ENCODE data around the gene ARHGAP42. TPM values are rescaled to one million over a fixed set of nuclear protein-coding genes. Genes with fewer than 3 reads are reported as not detected.
"Not testable (repeated sequence)": the region's sequence is repeated elsewhere in the genome, so short reads cannot be mapped to it uniquely, and the experiment has no call there.

The ARHGAP42 gene
- total RNA-seq, 1 donor from 2014 or later = not detected

DNA sequence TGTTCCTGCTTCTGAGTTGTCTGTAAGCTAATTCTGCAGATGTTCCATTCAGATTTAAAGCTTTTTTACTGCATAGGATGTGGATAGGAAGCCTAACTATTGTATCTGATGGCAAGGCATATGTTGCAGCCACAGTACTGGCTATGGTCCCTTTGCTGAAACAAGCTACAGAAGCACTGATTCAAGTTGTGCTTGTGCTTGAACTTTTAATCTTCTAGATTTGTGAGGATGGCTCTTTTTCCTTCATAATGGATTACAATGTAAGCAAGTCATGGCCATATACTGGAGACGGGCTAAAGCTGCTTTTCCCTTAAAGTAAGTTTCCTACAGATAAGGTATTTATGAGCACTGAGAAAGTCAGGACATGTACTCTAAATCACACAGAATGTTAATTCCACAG, 303.8 kb downstream of the ARHGAP42 start:
- Mint-ChIP-seq H3K9me3 (no peaks in the 10 kb centered on the region), H3K4me3 (no peak overlapping the region), H3K27me3 (no peaks in the 10 kb centered on the region), H3K36me3 (ENCODE audit: low read depth) (no peaks in the 10 kb centered on the region), H3K4me1 (no peaks in the 10 kb centered on the region), H3K27ac (no peak overlapping the region)
- DNase-seq = no peak
- intact Hi-C loops (cut with micrococcal nuclease) = no loop called here

DNA sequence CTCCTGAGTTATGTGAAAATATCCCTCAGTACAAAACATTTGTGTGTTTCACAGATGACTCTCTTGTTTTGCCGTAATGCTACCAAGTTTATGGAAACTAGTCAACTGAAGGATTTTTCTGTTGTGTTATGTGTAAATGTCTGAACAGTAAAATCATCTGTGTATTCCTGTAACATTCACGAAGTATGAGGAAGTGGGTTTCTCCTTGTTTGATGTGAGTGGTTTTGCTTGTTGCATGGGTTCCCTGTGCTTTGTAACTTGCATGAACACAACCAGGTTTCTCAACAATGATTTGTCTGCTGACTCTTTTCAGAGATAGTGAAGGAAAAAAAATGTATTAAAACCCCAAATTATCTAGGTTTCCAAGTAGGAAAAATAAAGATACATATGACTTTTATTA, 304.5 kb downstream of the ARHGAP42 start:
- no peaks in the 10 kb centered on the region for H3K4me1 Mint-ChIP-seq
- intact Hi-C loops (cut with micrococcal nuclease) = no loop called here

DNA sequence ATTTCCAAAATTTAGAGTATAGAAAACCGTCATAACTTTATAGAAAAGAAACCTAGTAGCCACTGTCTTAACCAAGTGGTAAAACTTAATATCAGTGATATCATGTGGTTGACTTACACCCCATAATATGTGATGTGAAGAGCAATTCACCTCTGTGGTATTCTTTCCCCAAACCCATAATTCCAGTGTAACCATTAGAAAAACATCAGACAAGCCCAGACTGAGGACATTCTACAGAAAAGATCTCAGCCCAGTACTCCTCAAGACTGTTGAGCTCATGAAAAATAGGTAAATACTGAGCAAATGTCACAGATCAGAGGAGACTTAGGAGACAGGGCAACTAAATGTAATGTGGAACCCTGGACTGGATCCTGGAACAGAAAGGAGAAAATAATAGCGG, 307.9 kb downstream of the ARHGAP42 start:
- Mint-ChIP-seq H3K27me3 (no peaks in the 10 kb centered on the region), H3K4me1 (no peaks in the 10 kb centered on the region), H3K27ac (no peak overlapping the region), H3K4me3 (no peak overlapping the region), H3K36me3 (ENCODE audit: low read depth) (no peaks in the 10 kb centered on the region), H3K9me3 (no peaks in the 10 kb centered on the region)
- intact Hi-C loops (cut with micrococcal nuclease) = no loop called here
- DNase-seq = no peak

More for the DNA sequence above, 304.5 kb downstream of the ARHGAP42 start:
- Mint-ChIP-seq H3K4me3 (no peak overlapping the region), H3K9me3 (no peaks in the 10 kb centered on the region), H3K36me3 (ENCODE audit: low read depth) (no peaks in the 10 kb centered on the region), H3K27ac (no peak overlapping the region), H3K27me3 (no peaks in the 10 kb centered on the region)
- DNase-seq = no peak

DNA sequence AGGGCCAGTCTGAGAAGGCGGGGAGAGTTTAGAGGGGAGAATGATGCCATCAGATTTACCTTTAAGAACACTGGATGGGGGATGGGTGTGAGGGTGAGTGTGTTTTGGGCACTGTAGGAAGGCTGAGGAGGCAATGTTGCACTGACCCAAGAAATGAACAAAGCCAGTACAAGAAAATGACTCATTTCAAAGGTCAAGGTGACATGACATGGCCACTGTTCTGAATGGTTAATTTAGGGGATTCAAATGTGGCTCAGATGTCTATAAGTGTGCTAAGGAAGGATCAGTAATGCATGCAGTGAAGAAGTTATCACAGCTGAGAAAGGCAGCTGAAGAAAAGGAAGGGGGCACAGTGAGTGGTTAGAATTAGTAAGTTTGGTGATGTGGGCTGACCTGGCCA, 312.7 kb downstream of the ARHGAP42 start:
- no peak overlapping the region for H3K27ac Mint-ChIP-seq
- no peaks in the 10 kb centered on the region for H3K9me3 Mint-ChIP-seq
- H3K36me3 Mint-ChIP-seq (ENCODE audit: low read depth) = no peaks in the 10 kb centered on the region
- H3K27me3 Mint-ChIP-seq = no peaks in the 10 kb centered on the region
- H3K4me1 Mint-ChIP-seq = no peaks in the 10 kb centered on the region
- DNase-seq = no peak
- intact Hi-C loops (cut with micrococcal nuclease) = no loop called here
- no peak overlapping the region for H3K4me3 Mint-ChIP-seq

DNA sequence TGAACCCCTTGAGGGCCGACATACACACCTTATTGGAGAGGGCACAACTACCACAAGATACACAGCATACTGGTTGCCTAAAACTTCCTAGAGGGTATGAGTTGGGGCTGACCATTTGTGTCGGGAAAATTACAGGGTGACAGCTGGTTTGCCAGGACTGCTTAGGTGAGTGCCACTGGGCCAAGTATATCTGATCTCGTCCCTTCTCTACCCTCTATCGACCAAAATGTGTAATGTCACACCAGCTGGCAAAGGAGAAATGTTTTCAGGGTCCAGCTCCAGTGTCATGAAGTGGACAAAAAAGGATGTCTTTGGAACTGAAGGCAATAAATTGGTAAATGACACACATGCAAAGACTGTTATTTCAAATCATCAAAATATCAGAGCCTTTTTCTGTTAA, 316.4 kb downstream of the ARHGAP42 start:
- DNase-seq = no peak
- Mint-ChIP-seq H3K4me3 (no peak overlapping the region), H3K27me3 (no peaks in the 10 kb centered on the region), H3K4me1 (no peaks in the 10 kb centered on the region), H3K27ac (no peak overlapping the region), H3K36me3 (ENCODE audit: low read depth) (no peaks in the 10 kb centered on the region), H3K9me3 (no peaks in the 10 kb centered on the region)
- intact Hi-C loops (cut with micrococcal nuclease) = no loop called here

DNA sequence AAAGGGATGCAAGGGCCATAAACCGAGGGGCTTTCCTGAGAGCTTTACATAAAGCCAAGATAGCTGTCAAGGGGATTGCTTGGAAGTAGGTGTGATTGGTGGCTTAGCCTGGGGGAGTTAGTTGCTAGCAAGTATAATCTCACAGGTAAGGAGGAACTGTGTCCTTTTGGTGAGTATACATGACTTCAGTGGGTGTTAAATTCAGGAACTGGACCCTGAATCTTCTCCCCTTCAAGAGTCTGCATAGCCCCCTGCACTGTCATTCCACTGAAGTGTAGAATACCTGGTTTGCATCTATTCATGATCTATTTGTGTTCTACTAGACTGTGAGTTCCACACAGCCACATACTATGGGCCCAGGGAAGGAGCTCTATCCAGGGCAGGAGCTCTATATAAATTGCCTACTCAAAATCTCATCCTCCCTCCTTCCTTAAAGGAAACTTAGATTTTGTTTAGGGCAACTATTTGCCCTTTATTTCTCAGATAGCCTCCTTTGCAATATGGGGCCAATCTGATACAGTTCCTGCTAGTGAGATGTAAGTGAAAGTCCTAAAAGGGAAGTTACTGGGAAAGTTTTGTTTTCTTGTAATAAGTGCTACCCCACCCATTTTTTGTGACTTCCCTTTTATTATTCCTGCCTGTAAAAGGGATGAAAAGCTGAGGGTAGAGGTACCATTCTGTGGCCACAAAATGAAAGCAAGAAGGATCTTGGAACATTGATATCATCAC, 322.0 kb downstream of the ARHGAP42 start:
- H3K9me3 Mint-ChIP-seq = no peaks in the 10 kb centered on the region
- DNase-seq = no peak
- no peak overlapping the region for H3K27ac Mint-ChIP-seq
- intact Hi-C loops (cut with micrococcal nuclease) = no loop called here
- H3K4me1 Mint-ChIP-seq = no peaks in the 10 kb centered on the region
- H3K36me3 Mint-ChIP-seq (ENCODE audit: low read depth) = no peaks in the 10 kb centered on the region
- H3K27me3 Mint-ChIP-seq = no peaks in the 10 kb centered on the region
- H3K4me3 Mint-ChIP-seq = no peak overlapping the region

DNA sequence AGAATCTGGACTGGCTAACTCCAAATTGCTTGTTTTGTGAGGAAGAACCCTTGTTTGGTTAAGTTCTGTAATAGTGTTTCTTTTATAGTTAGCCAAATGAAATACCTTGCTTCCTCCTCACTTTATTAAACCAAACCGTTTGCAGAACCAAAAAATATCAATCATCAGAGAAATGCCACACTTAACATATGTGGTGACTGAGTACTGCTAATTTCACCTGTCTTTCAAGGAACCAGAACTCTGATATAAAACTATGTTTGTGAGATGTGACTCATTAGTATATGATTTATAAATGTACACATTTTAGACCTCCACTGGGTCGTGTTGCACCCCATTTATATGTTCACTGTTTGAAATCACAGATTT, 322.6 kb downstream of the ARHGAP42 start:
- H3K27me3 Mint-ChIP-seq = no peaks in the 10 kb centered on the region
- H3K36me3 Mint-ChIP-seq (ENCODE audit: low read depth) = no peaks in the 10 kb centered on the region
- H3K9me3 Mint-ChIP-seq = no peaks in the 10 kb centered on the region
- H3K4me1 Mint-ChIP-seq = no peaks in the 10 kb centered on the region
- H3K27ac Mint-ChIP-seq = no peak overlapping the region
- H3K4me3 Mint-ChIP-seq = no peak overlapping the region
- DNase-seq = no peak
- intact Hi-C loops (cut with micrococcal nuclease) = no loop called here

DNA sequence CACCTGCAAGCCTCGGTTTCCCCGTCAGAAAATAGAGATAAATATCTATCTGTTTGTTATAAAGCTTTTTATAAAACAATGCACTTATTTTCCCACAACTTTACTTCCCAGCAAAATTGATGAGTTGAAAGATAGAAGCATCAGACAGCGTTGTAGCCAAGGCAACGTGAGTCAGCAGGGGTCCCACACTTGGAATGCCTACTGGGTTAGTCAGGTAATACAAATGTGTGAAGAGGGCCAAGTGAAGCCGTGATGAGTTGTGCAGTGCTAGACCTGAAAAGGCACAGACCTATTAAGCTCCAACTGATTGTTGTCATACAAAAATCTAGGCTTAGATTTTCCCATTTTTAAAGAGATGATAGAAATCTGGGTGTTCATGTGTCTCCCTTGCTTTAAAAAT, 323.8 kb downstream of the ARHGAP42 start:
- DNase-seq = no peak
- no peaks in the 10 kb centered on the region for H3K9me3 Mint-ChIP-seq
- H3K4me3 Mint-ChIP-seq = no peak overlapping the region
- H3K36me3 Mint-ChIP-seq (ENCODE audit: low read depth) = no peaks in the 10 kb centered on the region
- no peak overlapping the region for H3K27ac Mint-ChIP-seq
- no peaks in the 10 kb centered on the region for H3K4me1 Mint-ChIP-seq
- H3K27me3 Mint-ChIP-seq = no peaks in the 10 kb centered on the region
- intact Hi-C loops (cut with micrococcal nuclease) = no loop called here

DNA sequence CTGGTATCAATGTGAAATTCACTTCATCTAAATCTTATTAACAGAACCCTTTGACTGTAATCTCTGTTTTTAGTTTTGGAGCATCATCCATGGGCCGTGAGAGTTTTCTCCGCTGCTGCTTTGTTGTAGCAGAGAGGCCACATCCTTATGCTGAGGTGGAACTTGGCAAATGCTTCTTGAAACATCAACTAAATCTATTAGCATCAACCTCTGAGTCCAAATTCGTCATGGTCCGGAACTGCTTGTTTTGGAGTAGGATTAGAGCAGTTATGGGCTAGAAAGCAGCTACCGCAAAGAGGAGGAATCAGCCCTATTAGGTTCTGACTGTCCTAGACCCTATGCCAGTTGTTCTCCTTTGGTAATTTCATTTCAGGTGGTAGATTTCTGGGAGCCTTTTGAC, 324.8 kb downstream of the ARHGAP42 start:
- no peaks in the 10 kb centered on the region for H3K36me3 Mint-ChIP-seq (ENCODE audit: low read depth)
- no peaks in the 10 kb centered on the region for H3K27me3 Mint-ChIP-seq
- H3K4me3 Mint-ChIP-seq = no peak overlapping the region
- DNase-seq = no peak
- no peak overlapping the region for H3K27ac Mint-ChIP-seq
- no peaks in the 10 kb centered on the region for H3K9me3 Mint-ChIP-seq
- H3K4me1 Mint-ChIP-seq = no peaks in the 10 kb centered on the region
- intact Hi-C loops (cut with micrococcal nuclease) = no loop called here

DNA sequence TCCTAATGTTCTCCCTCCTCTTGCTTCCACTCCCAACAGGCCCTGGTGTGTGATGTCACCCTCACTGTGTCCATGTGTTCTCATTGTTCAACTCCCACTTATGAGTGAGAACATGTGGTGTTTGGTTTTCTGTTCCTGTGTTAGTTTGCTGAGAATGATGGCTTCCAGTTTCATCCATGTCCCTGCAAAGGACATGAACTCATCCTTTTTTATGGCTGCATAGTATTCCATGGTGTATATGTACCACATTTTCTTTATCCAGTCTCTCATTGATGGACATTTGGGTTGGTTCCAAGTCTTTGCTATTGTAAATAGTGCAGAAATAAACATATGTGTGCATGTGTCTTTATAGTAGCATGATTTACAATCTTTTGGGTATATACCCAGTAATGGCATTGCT, 326.6 kb downstream of the ARHGAP42 start:
- H3K4me3 Mint-ChIP-seq; H3K4me1 Mint-ChIP-seq; intact Hi-C loops (cut with micrococcal nuclease); H3K36me3 Mint-ChIP-seq (ENCODE audit: low read depth); DNase-seq; H3K27me3 Mint-ChIP-seq; H3K9me3 Mint-ChIP-seq; H3K27ac Mint-ChIP-seq: not testable (repeated sequence)

DNA sequence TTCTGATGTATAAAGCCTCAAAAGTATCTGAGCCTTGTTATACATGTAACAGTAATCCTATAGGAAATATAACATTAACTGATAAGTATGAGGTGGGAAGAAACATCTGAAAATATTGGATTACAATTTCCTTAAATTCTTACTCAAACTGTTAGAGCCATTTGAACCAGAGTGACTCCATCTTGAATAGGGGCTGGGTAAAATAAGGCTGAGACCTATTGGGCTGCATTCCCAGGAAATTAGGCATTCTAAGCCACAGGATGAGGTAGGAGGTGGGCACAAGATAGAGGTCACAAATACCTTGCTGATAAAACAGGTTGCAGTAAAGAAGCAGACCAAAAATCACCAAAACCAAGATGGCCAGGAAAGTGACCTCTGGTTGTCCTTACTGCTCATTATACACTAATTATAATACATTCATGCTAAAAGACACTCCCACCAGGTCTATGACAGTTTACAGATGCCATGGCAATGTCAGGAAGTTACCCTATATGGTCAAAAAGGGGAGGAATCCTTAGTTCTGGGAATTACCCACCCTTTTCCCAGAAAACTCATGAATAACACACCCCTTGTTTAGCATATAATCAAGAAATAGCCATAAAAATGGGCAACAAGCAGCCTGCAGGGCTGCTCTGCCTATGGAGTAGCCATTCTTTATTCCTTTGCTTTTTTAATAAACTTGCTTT, 327.7 kb downstream of the ARHGAP42 start:
- Mint-ChIP-seq H3K4me1 (no peaks in the 10 kb centered on the region), H3K36me3 (ENCODE audit: low read depth) (no peaks in the 10 kb centered on the region), H3K27me3 (no peaks in the 10 kb centered on the region), H3K9me3 (no peaks in the 10 kb centered on the region), H3K27ac (no peak overlapping the region), H3K4me3 (no peak overlapping the region)
- intact Hi-C loops (cut with micrococcal nuclease) = no loop called here
- no peak for DNase-seq

DNA sequence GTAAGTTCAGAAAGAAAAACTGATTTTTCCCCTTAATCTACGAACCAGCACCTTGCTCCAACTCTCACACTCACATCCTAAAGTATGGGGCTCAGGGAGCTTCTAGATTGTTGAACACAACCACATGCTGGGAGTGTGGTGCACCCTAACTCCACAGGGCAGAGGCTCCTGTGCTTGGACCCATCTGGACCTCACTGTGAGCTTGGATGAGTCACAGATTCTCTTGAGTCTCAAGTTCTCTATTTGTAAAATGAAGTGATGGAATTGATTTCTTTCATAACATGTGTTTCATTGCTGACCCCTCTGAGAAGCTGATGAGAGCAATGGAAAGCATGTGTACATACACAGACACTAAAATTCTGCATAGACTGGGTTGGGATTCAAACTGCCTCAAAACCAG, 332.8 kb downstream of the ARHGAP42 start:
- no peak for DNase-seq
- Mint-ChIP-seq H3K4me3 (no peak overlapping the region), H3K36me3 (ENCODE audit: low read depth) (no peaks in the 10 kb centered on the region), H3K27ac (no peak overlapping the region), H3K9me3 (no peaks in the 10 kb centered on the region), H3K4me1 (no peaks in the 10 kb centered on the region), H3K27me3 (no peaks in the 10 kb centered on the region)
- intact Hi-C loops (cut with micrococcal nuclease) = no loop called here

DNA sequence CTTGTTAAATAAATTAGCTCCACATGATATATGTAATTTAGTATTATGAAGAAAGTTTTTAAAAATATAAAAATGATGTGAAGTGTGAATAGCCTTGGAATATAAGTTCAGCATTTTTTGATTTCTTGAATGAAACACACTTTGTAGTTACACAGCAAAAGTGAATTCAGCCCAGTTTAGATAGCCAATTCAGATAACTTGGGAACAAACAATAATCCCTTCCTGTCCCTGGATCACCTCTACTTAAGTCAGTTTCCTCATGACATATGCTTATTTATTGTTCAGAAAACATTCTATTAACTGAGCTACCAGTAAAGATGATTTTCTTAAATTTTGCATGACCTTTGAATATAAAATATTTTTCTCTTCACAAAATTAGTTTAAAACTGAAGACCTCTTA, 335.2 kb downstream of the ARHGAP42 start:
- no peak for DNase-seq
- intact Hi-C loops (cut with micrococcal nuclease) = no loop called here
- no peaks in the 10 kb centered on the region for H3K27me3 Mint-ChIP-seq
- no peaks in the 10 kb centered on the region for H3K4me1 Mint-ChIP-seq
- H3K36me3 Mint-ChIP-seq (ENCODE audit: low read depth) = no peaks in the 10 kb centered on the region
- H3K9me3 Mint-ChIP-seq = no peaks in the 10 kb centered on the region
- H3K27ac Mint-ChIP-seq = no peak overlapping the region
- no peak overlapping the region for H3K4me3 Mint-ChIP-seq

DNA sequence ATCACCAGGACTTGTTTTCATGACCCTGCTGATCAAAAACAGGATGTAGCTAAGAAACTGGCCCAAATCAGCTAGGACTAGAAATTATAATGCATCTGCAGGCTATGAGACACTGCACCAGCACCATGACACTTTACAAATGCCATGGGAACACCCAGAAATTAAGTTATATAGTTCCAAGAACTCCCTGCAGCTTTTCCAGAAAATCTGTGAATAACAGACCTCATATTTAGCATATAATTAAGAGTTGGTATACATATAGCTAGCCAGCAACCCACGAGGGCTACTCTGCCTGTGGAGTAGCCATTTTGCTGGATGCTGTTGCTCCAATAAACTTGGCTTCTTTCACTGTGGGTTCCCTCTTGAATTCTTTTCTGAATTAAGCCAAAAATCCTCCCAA, 341.6 kb downstream of the ARHGAP42 start:
- no peak overlapping the region for H3K27ac Mint-ChIP-seq
- H3K4me1 Mint-ChIP-seq = no peaks in the 10 kb centered on the region
- H3K36me3 Mint-ChIP-seq (ENCODE audit: low read depth) = no peaks in the 10 kb centered on the region
- H3K4me3 Mint-ChIP-seq = no peak overlapping the region
- H3K27me3 Mint-ChIP-seq = no peaks in the 10 kb centered on the region
- no peak for DNase-seq
- intact Hi-C loops (cut with micrococcal nuclease) = no loop called here
- no peaks in the 10 kb centered on the region for H3K9me3 Mint-ChIP-seq

DNA sequence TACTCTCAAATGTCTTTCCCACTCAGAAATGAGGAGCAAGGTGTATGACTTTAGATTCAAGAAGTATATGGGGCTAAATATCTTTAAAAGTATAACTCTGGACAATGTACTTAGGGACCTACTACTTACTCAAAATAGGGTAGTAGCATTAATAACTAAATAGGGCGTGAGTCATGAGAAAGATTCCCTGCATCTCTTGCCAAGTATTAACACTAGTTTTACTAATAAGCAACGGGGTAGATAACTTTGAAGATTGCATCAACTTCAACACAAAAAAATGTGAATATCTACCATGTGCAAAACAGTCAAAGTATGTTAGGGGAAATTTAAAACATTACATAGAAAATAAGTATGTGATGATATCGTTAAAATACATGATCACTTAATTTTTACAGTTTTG, 342.9 kb downstream of the ARHGAP42 start:
- no peaks in the 10 kb centered on the region for H3K36me3 Mint-ChIP-seq (ENCODE audit: low read depth)
- no peak overlapping the region for H3K4me3 Mint-ChIP-seq
- intact Hi-C loops (cut with micrococcal nuclease) = no loop called here
- no peaks in the 10 kb centered on the region for H3K27me3 Mint-ChIP-seq
- DNase-seq = no peak
- no peaks in the 10 kb centered on the region for H3K9me3 Mint-ChIP-seq
- no peaks in the 10 kb centered on the region for H3K4me1 Mint-ChIP-seq
- no peak overlapping the region for H3K27ac Mint-ChIP-seq
